ENCODE data around the gene OR2M7. TPM values are rescaled to one million over a fixed set of nuclear protein-coding genes. Genes with fewer than 3 reads are reported as not detected.

OR2M7 gene, protein sequence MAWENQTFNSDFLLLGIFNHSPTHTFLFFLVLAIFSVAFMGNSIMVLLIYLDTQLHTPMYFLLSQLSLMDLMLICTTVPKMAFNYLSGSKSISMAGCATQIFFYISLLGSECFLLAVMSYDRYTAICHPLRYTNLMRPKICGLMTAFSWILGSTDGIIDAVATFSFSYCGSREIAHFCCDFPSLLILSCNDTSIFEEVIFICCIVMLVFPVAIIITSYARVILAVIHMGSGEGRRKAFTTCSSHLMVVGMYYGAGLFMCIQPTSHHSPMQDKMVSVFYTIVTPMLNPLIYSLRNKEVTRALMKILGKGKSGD
- total RNA-seq (2013; cell fraction: nucleolus; rRNA removed): not detected in 2 replicates
- total RNA-seq (2014; rRNA removed): not detected in 2 replicates
- total RNA-seq (2014; rRNA removed; fragmentation: Illumina TruSeq; extraction: Trizol): not detected in 2 replicates
- not detected in 2 replicates for total RNA-seq (2021)
- polyA plus RNA-seq (2011; ENCODE audit: low read depth): not detected
- polyA plus RNA-seq (2011; rRNA removed): not detected in 2 replicates
- not detected in 2 replicates for polyA plus RNA-seq (2011; cell fraction: cytosol; rRNA removed)
- polyA plus RNA-seq (2011; cell fraction: nucleus; rRNA removed): not detected in 2 replicates
- not detected in 2 replicates for polyA plus RNA-seq (2012)
- polyA plus RNA-seq (2014; fragmentation: Illumina TruSeq; extraction: Trizol): not detected in 2 replicates
- polyA plus RNA-seq (2014; fragmentation: Nextera tagmentation; extraction: Ambion mirVana): not detected
- not detected in 2 replicates for polyA plus RNA-seq (2014; rRNA removed)
- not detected for polyA plus RNA-seq (2016; fragmentation: Nextera tagmentation; extraction: Ambion mirVana)
- not detected in 2 replicates for polyA minus RNA-seq (2011; rRNA and poly(A)+ RNA removed)
- polyA minus RNA-seq (2011; cell fraction: cytosol; rRNA and poly(A)+ RNA removed): not detected in 2 replicates
- not detected in 2 replicates for polyA minus RNA-seq (2011; cell fraction: nucleus; rRNA and poly(A)+ RNA removed)
- Bru-seq, nascent RNA: not detected
- BruChase-seq, experiment 1, labeled RNA remaining after a 6-hour chase: not detected
- not detected for BruChase-seq, experiment 2, labeled RNA remaining after a 2-hour chase
- long read RNA-seq, experiment 1: 0 reads
- long read RNA-seq, experiment 2: 0 reads

DNA sequence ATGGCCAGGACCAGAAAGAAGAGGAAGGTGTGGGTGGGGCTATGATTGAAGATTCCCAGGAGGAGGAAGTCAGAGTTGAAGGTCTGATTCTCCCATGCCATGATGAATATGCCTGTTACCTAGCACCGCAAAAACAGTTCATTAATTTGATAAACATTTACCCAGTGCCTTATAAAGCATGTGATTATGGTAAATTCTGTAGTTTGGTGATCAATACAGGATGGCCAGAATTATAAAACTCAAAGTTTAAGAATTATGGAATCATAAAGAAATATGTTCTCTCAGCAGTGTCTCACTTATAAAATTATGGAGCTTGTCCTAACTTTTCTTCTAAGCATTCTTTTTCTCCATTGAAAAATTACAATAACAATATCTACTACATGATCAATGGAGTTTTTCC, at the start of gene OR2M7:
Gene OR2M7, minus strand, starts transcription at position 101 of the 400 bp plus-strand sequence. Its CDS starts 0 bp downstream, at position 101.
- ChIA-PET POLR2A (no interaction called here), SMC1A (ENCODE audit: uncharacterized antibody, unreplicated experiment) (no interaction called here), RAD21 (ENCODE audit: unreplicated experiment) (no interaction called here), CTCF (no interaction called here)
- Histone ChIP-seq H3K27ac (ENCODE audit: control insufficient read depth, insufficient read depth) (no peak within 1 kb of the TSS), H3K4me3 (no peak within 1 kb of the TSS), H3K36me3 (ENCODE audit: control insufficient read depth in 2 of 2, insufficient read depth in 2 of 2, low read length in 1 of 2) (no peaks in the 10 kb centered on the region), H3K79me2 (ENCODE audit: control insufficient read depth, insufficient read depth, low read length) (no peaks in the 10 kb centered on the region), H3K9me3 (replicated peaks; ENCODE audit: control insufficient read depth, insufficient read depth, low read length) (no peaks in the 10 kb centered on the region), H3K27me3 (replicated peaks in 1 of 2; ENCODE audit: control insufficient read depth in 2 of 2, insufficient read depth in 2 of 2, low read length in 1 of 2) (no peaks in the 10 kb centered on the region), H3K9ac (ENCODE audit: control insufficient read depth, insufficient read depth, low read length) (no peak within 1 kb of the TSS), H3K4me1 (ENCODE audit: control insufficient read depth, insufficient read depth, low read length) (no peaks in the 10 kb centered on the region), H3K4me2 (ENCODE audit: control insufficient read depth, insufficient read depth) (no peak within 1 kb of the TSS), H2AFZ (ENCODE audit: control insufficient read depth, low read depth, low read length) (no peak within 1 kb of the TSS), H4K20me1 (ENCODE audit: control insufficient read depth, insufficient read depth) (no peaks in the 10 kb centered on the region)
- in situ Hi-C loops (cut with MboI) (no loop called here), intact Hi-C loops (cut with micrococcal nuclease; ENCODE audit: unreplicated experiment) (no loop called here)
- DNase-seq (ENCODE audit: low read depth, low spot score) (no peak), ATAC-seq (no peak), FAIRE-seq (no peak)
- no TSS peak for BruUV-seq (replicated peaks)
- WGBS (ENCODE audit: insufficient coverage, insufficient replicate concordance, low lambda C conversion rate, missing lambda C conversion rate): 50% methylated on average over 1 of the region's 1 CpG
- TF ChIP-seq, protein P1, sequence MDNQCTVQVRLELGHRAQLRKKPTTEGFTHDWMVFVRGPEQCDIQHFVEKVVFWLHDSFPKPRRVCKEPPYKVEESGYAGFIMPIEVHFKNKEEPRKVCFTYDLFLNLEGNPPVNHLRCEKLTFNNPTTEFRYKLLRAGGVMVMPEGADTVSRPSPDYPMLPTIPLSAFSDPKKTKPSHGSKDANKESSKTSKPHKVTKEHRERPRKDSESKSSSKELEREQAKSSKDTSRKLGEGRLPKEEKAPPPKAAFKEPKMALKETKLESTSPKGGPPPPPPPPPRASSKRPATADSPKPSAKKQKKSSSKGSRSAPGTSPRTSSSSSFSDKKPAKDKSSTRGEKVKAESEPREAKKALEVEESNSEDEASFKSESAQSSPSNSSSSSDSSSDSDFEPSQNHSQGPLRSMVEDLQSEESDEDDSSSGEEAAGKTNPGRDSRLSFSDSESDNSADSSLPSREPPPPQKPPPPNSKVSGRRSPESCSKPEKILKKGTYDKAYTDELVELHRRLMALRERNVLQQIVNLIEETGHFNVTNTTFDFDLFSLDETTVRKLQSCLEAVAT (IDR thresholded peaks at IDR 0.05): no peak
- TF ChIP-seq ASH2L (IDR thresholded peaks at IDR 0.05; ENCODE audit: borderline replicate concordance, low read depth): no peak
